Parathyroid adenoma (tissue), 2 donors: ENCODE results near the gene ANKRD18B.
"Not testable (repeated sequence)": the region's sequence is repeated elsewhere in the genome, so short reads cannot be mapped to it uniquely, and the experiment has no call there.

Experiments
- H2AFZ ChIP-seq: fragments of 300-600 bp; sonication (generic); one replicate; pipeline ENCODE4 v1.7.0; 2017; ENCODE audit warnings: antibody characterized with exemption, mild to moderate bottlenecking
- H3K27ac ChIP-seq: fragments of 300-600 bp; sonication (generic); one replicate; pipeline ENCODE4 v1.7.0; 2017
- H3K27me3 ChIP-seq: fragments of 300-600 bp; sonication (generic); one replicate; pipeline ENCODE4 v1.7.0; 2017; ENCODE audit warnings: low read length; ENCODE audit not compliant: control insufficient read depth, insufficient read depth
- H3K36me3 ChIP-seq: fragments of 300-600 bp; sonication (generic); one replicate; pipeline ENCODE4 v1.7.0; 2017; ENCODE audit warnings: low read length; ENCODE audit not compliant: control insufficient read depth, insufficient read depth
- H3K4me1 ChIP-seq: fragments of 300-600 bp; sonication (generic); one replicate; pipeline ENCODE4 v1.7.0; 2017; ENCODE audit warnings: control low read depth
- H3K4me2 ChIP-seq: fragments of 300-600 bp; sonication (generic); one replicate; pipeline ENCODE4 v1.7.0; 2017; ENCODE audit warnings: low read length
- H3K4me3 ChIP-seq: fragments of 300-600 bp; sonication (generic); one replicate; pipeline ENCODE4 v1.7.0; 2017; ENCODE audit warnings: low read depth, low read length
- H3K79me2 ChIP-seq: fragments of 300-600 bp; sonication (generic); one replicate; pipeline ENCODE4 v1.7.0; 2017; ENCODE audit warnings: control low read depth
- H3K9ac ChIP-seq: fragments of 300-600 bp; sonication (generic); one replicate; pipeline ENCODE4 v1.7.0; 2017; ENCODE audit warnings: mild to moderate bottlenecking
- H3K9me3 ChIP-seq: fragments of 300-600 bp; sonication (generic); one replicate; pipeline ENCODE4 v1.7.0; 2017; ENCODE audit warnings: low read length; ENCODE audit not compliant: control insufficient read depth
- TF ChIP-seq, protein P1 (sequence below): fragments of 300-600 bp; sonication (generic); IDR thresholded peaks from one replicate; pipeline ENCODE4 v1.7.0; 2017; ENCODE audit warnings: antibody characterized with exemption, mild to moderate bottlenecking
- donor health status: primary hyperparathyroidism.

ANKRD18B gene

DNA sequence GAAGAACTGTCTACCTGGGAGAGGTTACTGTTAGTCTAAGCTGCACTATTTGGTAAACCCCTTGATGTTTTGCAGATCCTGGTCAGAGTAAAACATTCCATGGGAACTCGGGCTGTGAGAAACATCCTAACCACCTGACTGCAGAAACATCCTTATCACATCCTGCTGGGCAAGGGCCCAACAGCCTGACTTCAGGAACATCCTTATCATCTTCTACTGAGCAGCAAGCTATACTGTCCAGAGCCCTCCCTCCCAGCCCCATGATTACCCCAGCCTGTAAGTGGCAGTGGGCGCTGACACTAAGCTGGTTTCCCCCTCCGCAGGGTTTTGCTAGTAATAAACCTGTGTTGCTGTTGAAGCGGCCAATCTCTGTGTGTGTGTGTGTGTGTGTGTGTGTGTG is 80.9 kb downstream of the ANKRD18B start:
- not testable (repeated sequence) for H3K27ac ChIP-seq

DNA sequence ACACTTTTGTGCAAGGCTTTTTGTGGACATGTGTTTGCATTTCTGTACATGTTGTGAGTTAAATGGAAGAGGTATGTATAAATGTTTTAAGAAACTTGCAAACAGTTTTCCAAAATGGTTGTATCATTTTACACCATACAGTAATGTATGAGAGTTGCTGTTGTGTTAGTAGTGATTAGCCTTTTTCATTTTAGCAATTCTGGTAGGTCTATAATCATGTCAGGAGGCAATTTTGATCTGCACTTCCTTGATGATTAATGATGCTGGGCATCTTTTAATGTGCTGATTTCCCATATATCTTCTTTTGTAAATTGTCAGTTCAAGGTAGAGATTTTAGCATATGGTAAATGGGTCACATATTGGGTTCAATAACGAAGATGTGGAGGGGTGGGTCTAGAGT is 87.3 kb downstream of the ANKRD18B start:
- H3K36me3 ChIP-seq = no peaks in the 10 kb centered on the region
- TF ChIP-seq, protein P1, sequence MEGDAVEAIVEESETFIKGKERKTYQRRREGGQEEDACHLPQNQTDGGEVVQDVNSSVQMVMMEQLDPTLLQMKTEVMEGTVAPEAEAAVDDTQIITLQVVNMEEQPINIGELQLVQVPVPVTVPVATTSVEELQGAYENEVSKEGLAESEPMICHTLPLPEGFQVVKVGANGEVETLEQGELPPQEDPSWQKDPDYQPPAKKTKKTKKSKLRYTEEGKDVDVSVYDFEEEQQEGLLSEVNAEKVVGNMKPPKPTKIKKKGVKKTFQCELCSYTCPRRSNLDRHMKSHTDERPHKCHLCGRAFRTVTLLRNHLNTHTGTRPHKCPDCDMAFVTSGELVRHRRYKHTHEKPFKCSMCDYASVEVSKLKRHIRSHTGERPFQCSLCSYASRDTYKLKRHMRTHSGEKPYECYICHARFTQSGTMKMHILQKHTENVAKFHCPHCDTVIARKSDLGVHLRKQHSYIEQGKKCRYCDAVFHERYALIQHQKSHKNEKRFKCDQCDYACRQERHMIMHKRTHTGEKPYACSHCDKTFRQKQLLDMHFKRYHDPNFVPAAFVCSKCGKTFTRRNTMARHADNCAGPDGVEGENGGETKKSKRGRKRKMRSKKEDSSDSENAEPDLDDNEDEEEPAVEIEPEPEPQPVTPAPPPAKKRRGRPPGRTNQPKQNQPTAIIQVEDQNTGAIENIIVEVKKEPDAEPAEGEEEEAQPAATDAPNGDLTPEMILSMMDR = no peak
- H3K4me2 ChIP-seq = no peak overlapping the region
- H3K79me2 ChIP-seq = no peaks in the 10 kb centered on the region
- no peaks in the 10 kb centered on the region for H3K4me1 ChIP-seq
- no peaks in the 10 kb centered on the region for H3K27me3 ChIP-seq
- no peak overlapping the region for H3K27ac ChIP-seq
- H3K4me3 ChIP-seq = no peak overlapping the region
- no peak overlapping the region for H2AFZ ChIP-seq
- no peak overlapping the region for H3K9ac ChIP-seq
- H3K9me3 ChIP-seq = no peaks in the 10 kb centered on the region

More for the DNA sequence above, 80.9 kb downstream of the ANKRD18B start:
- not testable (repeated sequence) for H3K36me3 ChIP-seq, H3K9ac ChIP-seq, H3K4me1 ChIP-seq, H3K4me3 ChIP-seq, H3K79me2 ChIP-seq, H3K4me2 ChIP-seq, H2AFZ ChIP-seq, H3K9me3 ChIP-seq, H3K27me3 ChIP-seq

DNA sequence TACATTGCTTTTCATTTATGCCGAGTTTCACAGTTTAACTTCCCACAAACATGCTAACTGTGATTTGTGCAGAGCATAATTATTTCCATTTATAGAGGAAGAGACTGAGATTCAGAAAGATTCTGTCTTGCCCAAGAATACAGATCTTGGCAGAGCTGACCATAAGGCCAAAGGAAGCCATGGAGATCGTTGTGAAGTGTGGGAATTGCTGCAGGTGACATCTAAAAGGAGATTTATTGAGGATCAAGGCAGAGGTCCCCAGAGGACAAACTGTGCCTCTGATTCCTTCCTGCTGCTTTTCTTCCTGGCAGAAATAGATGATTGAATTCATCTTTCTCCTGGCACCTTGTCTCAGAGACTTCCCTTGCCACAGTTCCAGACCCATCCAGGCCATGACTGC is 88.4 kb downstream of the ANKRD18B start:
- H3K36me3 ChIP-seq, H3K27me3 ChIP-seq, H3K4me1 ChIP-seq, H3K9me3 ChIP-seq, H3K4me2 ChIP-seq, H3K4me3 ChIP-seq, H3K9ac ChIP-seq, H3K27ac ChIP-seq, H2AFZ ChIP-seq, H3K79me2 ChIP-seq: not testable (repeated sequence)

DNA sequence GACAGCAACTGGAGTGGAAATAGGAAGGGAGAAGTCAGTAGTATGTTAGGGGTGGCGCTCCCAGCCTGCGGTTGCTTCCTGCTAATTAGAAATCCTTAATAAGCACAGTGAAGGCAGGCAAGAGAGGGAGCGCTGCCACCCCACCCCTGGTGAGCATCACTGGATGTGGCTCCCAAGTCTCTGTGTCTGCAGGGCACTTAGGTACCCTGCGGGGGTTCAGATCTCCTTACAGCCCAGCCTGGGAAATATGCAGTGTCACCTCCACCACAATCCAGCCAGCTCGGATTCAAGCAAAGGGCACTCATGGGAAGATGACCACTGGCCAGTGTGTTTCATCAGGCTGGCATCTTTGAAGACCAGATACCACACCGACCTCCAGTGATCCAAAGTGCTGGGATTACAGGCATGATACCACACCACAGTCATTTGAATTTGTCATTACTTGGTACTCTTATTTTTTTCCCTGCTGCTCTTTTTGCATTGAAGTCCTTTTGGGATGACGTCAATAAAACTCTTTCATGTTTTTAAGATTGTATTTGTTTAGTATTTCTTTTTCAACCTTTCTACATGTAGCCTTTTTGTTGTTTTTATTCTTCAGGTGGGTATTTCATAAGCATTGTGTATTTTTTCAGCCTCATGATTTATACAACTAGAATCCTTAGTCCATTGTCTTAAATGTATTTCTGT is 90.1 kb downstream of the ANKRD18B start:
- Histone ChIP-seq H3K27ac (no peak overlapping the region), H3K79me2 (no peaks in the 10 kb centered on the region), H3K36me3 (no peaks in the 10 kb centered on the region), H3K9ac (no peak overlapping the region), H3K4me1 (no peaks in the 10 kb centered on the region), H3K9me3 (no peaks in the 10 kb centered on the region), H3K4me2 (no peak overlapping the region), H2AFZ (no peak overlapping the region), H3K4me3 (no peak overlapping the region), H3K27me3 (no peaks in the 10 kb centered on the region)
- TF ChIP-seq, protein P1 = no peak

DNA sequence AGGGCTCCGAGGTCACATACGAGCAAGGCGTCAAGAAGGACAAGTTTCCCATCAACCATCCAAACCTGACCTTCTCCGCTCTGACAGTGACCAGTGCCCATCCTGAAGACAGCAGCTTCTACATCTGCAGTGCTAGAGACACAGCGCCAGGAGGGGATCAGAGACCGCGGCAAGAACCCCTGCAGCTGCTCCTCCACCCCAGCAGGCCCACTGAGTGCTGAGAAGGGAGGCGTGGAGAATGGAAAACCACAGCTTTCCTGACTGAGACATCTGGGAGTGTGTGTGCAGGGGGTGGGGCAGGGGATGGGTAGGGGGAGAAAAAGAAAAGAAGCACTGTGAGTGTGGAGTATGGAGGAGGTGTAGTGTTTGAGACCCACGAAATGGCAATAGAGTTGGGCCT is 94.3 kb downstream of the ANKRD18B start:
- not testable (repeated sequence) for H3K27me3 ChIP-seq, H3K4me1 ChIP-seq, H3K4me3 ChIP-seq, H3K27ac ChIP-seq, H3K79me2 ChIP-seq, H3K9me3 ChIP-seq, H2AFZ ChIP-seq, H3K9ac ChIP-seq, H3K36me3 ChIP-seq, H3K4me2 ChIP-seq

DNA sequence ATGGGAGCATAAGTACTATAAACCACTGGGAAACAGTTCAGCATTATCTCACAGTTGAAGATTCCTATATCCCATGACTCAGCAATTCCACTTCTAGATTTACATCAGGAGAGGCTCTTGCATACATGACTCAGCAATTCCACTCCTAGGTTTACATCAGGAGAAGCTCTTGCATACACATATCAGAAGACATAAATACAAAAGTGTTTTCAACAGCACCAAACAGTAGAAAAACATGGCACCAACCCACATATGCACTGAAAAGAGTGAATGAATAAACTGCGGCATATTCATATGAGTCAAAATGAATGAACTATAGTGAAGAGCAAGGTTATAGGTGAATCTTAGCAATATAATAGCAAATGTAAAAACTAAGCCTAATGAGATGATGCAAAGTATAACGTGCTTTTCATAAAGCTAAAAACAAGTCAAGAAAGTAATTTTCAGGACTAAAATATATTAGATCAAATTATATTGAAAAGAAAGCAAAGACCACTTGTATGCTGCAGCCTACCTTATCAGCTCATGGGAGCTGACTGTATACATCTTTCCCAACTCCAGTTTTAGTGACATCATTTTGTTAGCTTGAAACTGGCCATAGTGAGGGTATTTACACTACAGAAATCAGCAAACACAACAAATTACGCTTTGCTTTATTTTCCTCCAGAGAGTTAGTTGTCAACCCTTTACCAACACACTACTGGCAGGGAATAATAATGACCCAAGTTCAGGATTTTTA is 95.8 kb downstream of the ANKRD18B start:
- H2AFZ ChIP-seq = no peak overlapping the region
- H3K4me3 ChIP-seq = no peak overlapping the region
- H3K9ac ChIP-seq = no peak overlapping the region
- TF ChIP-seq, protein P1 = no peak
- no peaks in the 10 kb centered on the region for H3K79me2 ChIP-seq
- H3K4me2 ChIP-seq = no peak overlapping the region
- H3K27me3 ChIP-seq = no peaks in the 10 kb centered on the region
- H3K27ac ChIP-seq = no peak overlapping the region
- no peaks in the 10 kb centered on the region for H3K4me1 ChIP-seq
- H3K36me3 ChIP-seq = no peaks in the 10 kb centered on the region
- H3K9me3 ChIP-seq = no peaks in the 10 kb centered on the region
